Measurements from ENCODE around the gene SHISA6.

- TF ChIP-seq EP300 (IDR thresholded peaks at IDR 0.05; ENCODE audit: borderline replicate concordance) = no peak
- TF ChIP-seq RAD21 (IDR thresholded peaks at IDR 0.05; ENCODE audit: low read depth) = no peak
- TF ChIP-seq FOXM1 (IDR thresholded peaks at IDR 0.05; ENCODE audit: borderline replicate concordance, low read depth) = no peak
- TF ChIP-seq REST (IDR thresholded peaks at IDR 0.05; ENCODE audit: low read depth) = no peak
- TF ChIP-seq MAX (IDR thresholded peaks at IDR 0.05) = no peak
- no peak for TF ChIP-seq TEAD4 (IDR thresholded peaks at IDR 0.05)
- no peak for TF ChIP-seq YY1 (IDR thresholded peaks at IDR 0.05; ENCODE audit: low read depth)
- TF ChIP-seq TAF1 (IDR thresholded peaks at IDR 0.05; ENCODE audit: low read depth) = no peak
Observed at GRCh38 chr17:11353601-11354000, 112.6 kb downstream of the SHISA6 start.

All from Ishikawa (cell line).